OCI-LY7 (cell line): ENCODE data around the gene MAP3K13.

ENCODE experiments used
- EZH2phosphoT487 ChIP-seq: fragments of 200-600 bp; sonication (generic); IDR thresholded peaks from 2 replicates; pipeline ENCODE4 v1.6.1; 2018; ENCODE audit warnings: low read depth, borderline replicate concordance, mild to moderate bottlenecking, mixed run types, antibody characterized with exemption, low read length, moderate library complexity, mixed read lengths
- TF ChIP-seq, protein P1 (sequence below): fragments of 200-600 bp; sonication (generic); conservative IDR thresholded peaks from 2 replicates; pipeline ENCODE4 v1.5.1; 2014; ENCODE audit warnings: mild to moderate bottlenecking, antibody characterized with exemption, low read length, moderate library complexity, mixed read lengths

- TF ChIP-seq, protein P1, sequence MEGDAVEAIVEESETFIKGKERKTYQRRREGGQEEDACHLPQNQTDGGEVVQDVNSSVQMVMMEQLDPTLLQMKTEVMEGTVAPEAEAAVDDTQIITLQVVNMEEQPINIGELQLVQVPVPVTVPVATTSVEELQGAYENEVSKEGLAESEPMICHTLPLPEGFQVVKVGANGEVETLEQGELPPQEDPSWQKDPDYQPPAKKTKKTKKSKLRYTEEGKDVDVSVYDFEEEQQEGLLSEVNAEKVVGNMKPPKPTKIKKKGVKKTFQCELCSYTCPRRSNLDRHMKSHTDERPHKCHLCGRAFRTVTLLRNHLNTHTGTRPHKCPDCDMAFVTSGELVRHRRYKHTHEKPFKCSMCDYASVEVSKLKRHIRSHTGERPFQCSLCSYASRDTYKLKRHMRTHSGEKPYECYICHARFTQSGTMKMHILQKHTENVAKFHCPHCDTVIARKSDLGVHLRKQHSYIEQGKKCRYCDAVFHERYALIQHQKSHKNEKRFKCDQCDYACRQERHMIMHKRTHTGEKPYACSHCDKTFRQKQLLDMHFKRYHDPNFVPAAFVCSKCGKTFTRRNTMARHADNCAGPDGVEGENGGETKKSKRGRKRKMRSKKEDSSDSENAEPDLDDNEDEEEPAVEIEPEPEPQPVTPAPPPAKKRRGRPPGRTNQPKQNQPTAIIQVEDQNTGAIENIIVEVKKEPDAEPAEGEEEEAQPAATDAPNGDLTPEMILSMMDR, result no peak
- TF ChIP-seq EZH2phosphoT487, result no peak
Measured at GRCh38 chr3:185362850-185363661, at the start of gene MAP3K13.
